HEK293 (cell line): ENCODE measurements around the gene PIM1.

Experiments
- CTCF ChIA-PET: fragments of 350-600 bp; formaldehyde crosslinking; extraction: SDS; loops from one replicate; lab custom pipeline; 2021; ENCODE audit warnings: antibody characterized with exemption; lab: Yijun Ruan, JAX
- POLR2A ChIA-PET: fragments of 300-600 bp; formaldehyde crosslinking; extraction: SDS; loops from one replicate; lab custom pipeline; 2020; ENCODE audit warnings: antibody characterized with exemption, inconsistent platforms; lab: Yijun Ruan, JAX
- H3K27ac ChIP-seq: fragments of 200-500 bp; sonication (Bioruptor generic); 2 replicates; pipeline ENCODE4 v1.5.1; 2014; ENCODE audit warnings: low read depth, low read length, control low read depth, inconsistent platforms; ENCODE audit errors: extremely low read depth
- H3K36me3 ChIP-seq, 2 experiments: fragments of 200-500 bp in 1 of 2; sonication (Bioruptor generic) in 1 of 2; 1 replicate in 1 of 2; 2 replicates in 1 of 2; pipeline ENCODE4 v1.5.1; 2014 to 2017; ENCODE audit warnings: inconsistent platforms in 2 of 2, low read length in 2 of 2; ENCODE audit not compliant: control insufficient read depth in 2 of 2, insufficient read depth in 1 of 2
- H3K4me1 ChIP-seq: fragments of 200-500 bp; sonication (Bioruptor generic); 2 replicates; pipeline ENCODE4 v1.5.1; 2014; ENCODE audit warnings: mild to moderate bottlenecking, low read length, inconsistent platforms; ENCODE audit not compliant: control insufficient read depth, insufficient read depth
- H3K4me3 ChIP-seq: 2 replicates; pipeline ENCODE4 v1.5.1; 2011; ENCODE audit warnings: low read depth, mild to moderate bottlenecking, control low read depth, low read length, moderate library complexity
- H3K9me3 ChIP-seq: fragments of 200-500 bp; sonication (Bioruptor generic); 2 replicates; pipeline ENCODE4 v1.5.1; 2014; ENCODE audit warnings: low read depth, low read length, inconsistent platforms; ENCODE audit not compliant: control insufficient read depth, insufficient read depth
- GFI1B ChIP-seq: fragments of 450-650 bp; formaldehyde crosslinking; IDR thresholded peaks from 2 replicates; pipeline ENCODE4 v1.5.1; 2016; ENCODE audit warnings: missing biosample characterization, missing genetic modification characterization
- KLF1 ChIP-seq: fragments of 450-650 bp; formaldehyde crosslinking; IDR thresholded peaks from 2 replicates; pipeline ENCODE4 v1.5.1; 2016; ENCODE audit warnings: missing biosample characterization, missing genetic modification characterization
- KLF8 ChIP-seq: fragments of 450-650 bp; formaldehyde crosslinking; IDR thresholded peaks from 2 replicates; pipeline ENCODE4 v1.5.1; 2016; ENCODE audit warnings: missing biosample characterization, missing genetic modification characterization
- PRDM4 ChIP-seq: fragments of 450-650 bp; formaldehyde crosslinking; IDR thresholded peaks from 2 replicates; pipeline ENCODE4 v1.5.1; 2017; ENCODE audit warnings: missing biosample characterization, missing genetic modification characterization
- ZFHX2 ChIP-seq: fragments of 450-650 bp; formaldehyde crosslinking; conservative IDR thresholded peaks from 2 replicates; pipeline ENCODE4 v1.5.1; 2016; ENCODE audit warnings: missing biosample characterization, missing genetic modification characterization
- ZFP37 ChIP-seq: fragments of 450-650 bp; formaldehyde crosslinking; IDR thresholded peaks from 2 replicates; pipeline ENCODE4 v1.5.1; 2016; ENCODE audit warnings: missing biosample characterization, missing genetic modification characterization
- ZFP41 ChIP-seq: fragments of 450-650 bp; formaldehyde crosslinking; IDR thresholded peaks from 2 replicates; pipeline ENCODE4 v1.5.1; 2016; ENCODE audit warnings: missing biosample characterization, missing genetic modification characterization, borderline replicate concordance
- ZFP69B ChIP-seq: fragments of 450-650 bp; formaldehyde crosslinking; IDR thresholded peaks from 2 replicates; pipeline ENCODE4 v1.5.1; 2016; ENCODE audit warnings: missing biosample characterization, missing genetic modification characterization
- ZNF146 ChIP-seq: fragments of 450-650 bp; formaldehyde crosslinking; IDR thresholded peaks from 2 replicates; pipeline ENCODE4 v1.5.1; 2016; ENCODE audit warnings: missing biosample characterization, missing genetic modification characterization
- ZNF311 ChIP-seq: fragments of 450-650 bp; formaldehyde crosslinking; IDR thresholded peaks from 2 replicates; pipeline ENCODE4 v1.5.1; 2017; ENCODE audit warnings: missing biosample characterization, missing genetic modification characterization, borderline replicate concordance
- ZNF335 ChIP-seq: fragments of 450-650 bp; formaldehyde crosslinking; conservative IDR thresholded peaks from 2 replicates; pipeline ENCODE4 v1.5.1; 2016; ENCODE audit warnings: missing biosample characterization, missing genetic modification characterization
- ZNF341 ChIP-seq: fragments of 450-650 bp; formaldehyde crosslinking; IDR thresholded peaks from 2 replicates; pipeline ENCODE4; 2016; ENCODE audit warnings: low read depth, missing biosample characterization, missing genetic modification characterization
- ZNF394 ChIP-seq: fragments of 450-650 bp; formaldehyde crosslinking; IDR thresholded peaks from 2 replicates; pipeline ENCODE4 v1.5.1; 2016; ENCODE audit warnings: missing biosample characterization, missing genetic modification characterization, mild to moderate bottlenecking, moderate library complexity, borderline replicate concordance
- ZNF449 ChIP-seq: fragments of 450-650 bp; formaldehyde crosslinking; IDR thresholded peaks from 2 replicates; pipeline ENCODE4 v1.5.1; 2017; ENCODE audit warnings: missing biosample characterization, mild to moderate bottlenecking, missing genetic modification characterization, moderate library complexity
- ZNF530 ChIP-seq: fragments of 450-650 bp; formaldehyde crosslinking; IDR thresholded peaks from 2 replicates; pipeline ENCODE4 v1.5.1; 2016; ENCODE audit warnings: low read depth, missing biosample characterization, missing genetic modification characterization
- ZNF629 ChIP-seq: fragments of 450-650 bp; formaldehyde crosslinking; IDR thresholded peaks from 2 replicates; pipeline ENCODE4 v1.5.1; 2017; ENCODE audit warnings: missing biosample characterization, missing genetic modification characterization
- ZNF664 ChIP-seq: fragments of 450-650 bp; formaldehyde crosslinking; IDR thresholded peaks from 2 replicates; pipeline ENCODE4 v1.5.1; 2016; ENCODE audit warnings: missing biosample characterization, missing genetic modification characterization
- ZNF843 ChIP-seq: fragments of 450-650 bp; formaldehyde crosslinking; IDR thresholded peaks from 2 replicates; pipeline ENCODE4 v1.5.1; 2016; ENCODE audit warnings: missing biosample characterization, missing genetic modification characterization
- TF ChIP-seq, protein P1 (sequence below): fragments of 450-650 bp; formaldehyde crosslinking; IDR thresholded peaks from 2 replicates; pipeline ENCODE4 v1.5.1; 2017; ENCODE audit warnings: missing biosample characterization, missing genetic modification characterization
- TF ChIP-seq, protein P2 (sequence below): fragments of 450-650 bp; formaldehyde crosslinking; IDR thresholded peaks from 2 replicates; pipeline ENCODE4 v1.5.1; 2016; ENCODE audit warnings: missing biosample characterization, missing genetic modification characterization
- TF ChIP-seq, protein P3 (sequence below): fragments of 450-650 bp; IDR thresholded peaks from 2 replicates; pipeline ENCODE4 v1.5.1; 2018; ENCODE audit warnings: missing biosample characterization, mild to moderate bottlenecking, missing genetic modification characterization

PIM1 gene

GRCh38 chr6:37131960-37132253 is 38.0 kb upstream of the PIM1 start:
- Histone ChIP-seq H3K27ac (no peak overlapping the region), H3K36me3 (no peaks in the 10 kb centered on the region)
- CTCF ChIA-PET = interaction anchor here (0.6 to 2.0 kb wide), 9 partner anchors 12 to 1468 kb away, joined by 3 to 11 read pairs (median 4); no protein-coding TSS in a partner anchor
- no peak for TF ChIP-seq ZNF311
- peak; percentile 78 for TF ChIP-seq ZNF664 (tag by site-specific recombination)
- TF ChIP-seq, all 188 proteins: peak for 1
- Histone ChIP-seq H3K4me3 (no peak overlapping the region), H3K4me1 (peaks cover 11% of the 10 kb centered on the region), H3K9me3 (no peaks in the 10 kb centered on the region)
- POLR2A ChIA-PET = interaction anchor here (1.6 to 2.6 kb wide), 3 partner anchors 22 to 39 kb away, joined by 6 to 31 read pairs (median 8); partner anchors contain the start of gene PIM1

DNA sequence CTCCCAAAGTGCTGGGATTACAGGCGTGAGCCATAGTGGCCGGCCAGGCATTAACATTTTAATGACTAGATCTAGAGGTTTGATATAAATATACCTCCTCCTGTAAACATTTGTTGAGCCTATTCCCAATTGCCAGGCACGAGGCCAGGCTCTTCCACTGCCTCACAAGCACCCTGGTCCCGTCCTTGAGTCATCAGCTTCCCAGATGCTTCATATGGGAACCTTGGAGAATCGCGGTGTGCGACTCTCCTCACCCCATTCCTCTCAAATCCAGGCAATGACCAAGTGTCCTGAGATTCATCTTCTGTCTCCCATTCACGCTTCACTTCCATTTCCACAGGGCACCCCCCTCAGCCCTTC is 35.9 kb upstream of the PIM1 start:
- ChIA-PET CTCF (interaction anchor here (0.5 to 2.5 kb wide), 6 partner anchors 33 to 285 kb away, joined by 3 to 13 read pairs (median 3); no protein-coding TSS in a partner anchor), POLR2A (interaction anchor here (8.2 kb wide), 1 partner anchor 37 kb away, joined by 82 read pairs; the partner anchor contains the start of gene PIM1)
- peak; percentile 17; the same call in 1 of the 2 replicates for TF ChIP-seq ZNF341
- TF ChIP-seq, protein P1, sequence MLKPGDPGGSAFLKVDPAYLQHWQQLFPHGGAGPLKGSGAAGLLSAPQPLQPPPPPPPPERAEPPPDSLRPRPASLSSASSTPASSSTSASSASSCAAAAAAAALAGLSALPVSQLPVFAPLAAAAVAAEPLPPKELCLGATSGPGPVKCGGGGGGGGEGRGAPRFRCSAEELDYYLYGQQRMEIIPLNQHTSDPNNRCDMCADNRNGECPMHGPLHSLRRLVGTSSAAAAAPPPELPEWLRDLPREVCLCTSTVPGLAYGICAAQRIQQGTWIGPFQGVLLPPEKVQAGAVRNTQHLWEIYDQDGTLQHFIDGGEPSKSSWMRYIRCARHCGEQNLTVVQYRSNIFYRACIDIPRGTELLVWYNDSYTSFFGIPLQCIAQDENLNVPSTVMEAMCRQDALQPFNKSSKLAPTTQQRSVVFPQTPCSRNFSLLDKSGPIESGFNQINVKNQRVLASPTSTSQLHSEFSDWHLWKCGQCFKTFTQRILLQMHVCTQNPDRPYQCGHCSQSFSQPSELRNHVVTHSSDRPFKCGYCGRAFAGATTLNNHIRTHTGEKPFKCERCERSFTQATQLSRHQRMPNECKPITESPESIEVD (tag by site-specific recombination) = no peak
- Histone ChIP-seq H3K4me3 (no peak overlapping the region), H3K9me3 (no peaks in the 10 kb centered on the region), H3K36me3 (no peaks in the 10 kb centered on the region), H3K27ac (peak overlapping the region; percentile 50; the same call in 1 of the 2 replicates), H3K4me1 (peaks cover 21% of the 10 kb centered on the region)

- CTCF ChIA-PET = interaction anchor here (0.6 to 2.5 kb wide), 5 partner anchors 32 to 83 kb away, joined by 3 to 13 read pairs (median 3); no protein-coding TSS in a partner anchor
- Histone ChIP-seq H3K4me3 (no peak overlapping the region), H3K27ac (peak overlapping the region; percentile 50; the same call in 1 of the 2 replicates), H3K9me3 (no peaks in the 10 kb centered on the region), H3K4me1 (peaks cover 21% of the 10 kb centered on the region), H3K36me3 (no peaks in the 10 kb centered on the region)
- POLR2A ChIA-PET = interaction anchor here (0.6 to 8.2 kb wide), 2 partner anchors 32 to 36 kb away, joined by 3 to 82 read pairs; partner anchors contain the start of gene PIM1
- TF ChIP-seq ZNF394 (tag by site-specific recombination) (no peak), PRDM4 (tag by site-specific recombination) (no peak), KLF1 (peak; percentile 77), KLF8 (tag by site-specific recombination) (0 out of 2 replicates have a peak, but pooled peaks have one; percentile 19), ZNF146 (tag by site-specific recombination) (no peak), ZNF629 (tag by site-specific recombination) (peak; percentile 67), GFI1B (tag by site-specific recombination) (peak; percentile 66), ZFP37 (tag by site-specific recombination) (no peak), ZNF449 (tag by site-specific recombination) (no peak), ZFP69B (tag by site-specific recombination) (peak; percentile 82), ZNF530 (tag by site-specific recombination) (no peak), ZFP41 (no peak), ZNF341 (peak; percentile 72), ZNF335 (tag by site-specific recombination) (0 out of 2 replicates have a peak, but pooled peaks have one; percentile 17), ZNF843 (no peak), ZFHX2 (tag by site-specific recombination) (peak; percentile 31; the same call in 1 of the 2 replicates)
- TF ChIP-seq, protein P2, sequence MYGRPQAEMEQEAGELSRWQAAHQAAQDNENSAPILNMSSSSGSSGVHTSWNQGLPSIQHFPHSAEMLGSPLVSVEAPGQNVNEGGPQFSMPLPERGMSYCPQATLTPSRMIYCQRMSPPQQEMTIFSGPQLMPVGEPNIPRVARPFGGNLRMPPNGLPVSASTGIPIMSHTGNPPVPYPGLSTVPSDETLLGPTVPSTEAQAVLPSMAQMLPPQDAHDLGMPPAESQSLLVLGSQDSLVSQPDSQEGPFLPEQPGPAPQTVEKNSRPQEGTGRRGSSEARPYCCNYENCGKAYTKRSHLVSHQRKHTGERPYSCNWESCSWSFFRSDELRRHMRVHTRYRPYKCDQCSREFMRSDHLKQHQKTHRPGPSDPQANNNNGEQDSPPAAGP (tag by site-specific recombination) = peak; percentile 64
- TF ChIP-seq, protein P3, sequence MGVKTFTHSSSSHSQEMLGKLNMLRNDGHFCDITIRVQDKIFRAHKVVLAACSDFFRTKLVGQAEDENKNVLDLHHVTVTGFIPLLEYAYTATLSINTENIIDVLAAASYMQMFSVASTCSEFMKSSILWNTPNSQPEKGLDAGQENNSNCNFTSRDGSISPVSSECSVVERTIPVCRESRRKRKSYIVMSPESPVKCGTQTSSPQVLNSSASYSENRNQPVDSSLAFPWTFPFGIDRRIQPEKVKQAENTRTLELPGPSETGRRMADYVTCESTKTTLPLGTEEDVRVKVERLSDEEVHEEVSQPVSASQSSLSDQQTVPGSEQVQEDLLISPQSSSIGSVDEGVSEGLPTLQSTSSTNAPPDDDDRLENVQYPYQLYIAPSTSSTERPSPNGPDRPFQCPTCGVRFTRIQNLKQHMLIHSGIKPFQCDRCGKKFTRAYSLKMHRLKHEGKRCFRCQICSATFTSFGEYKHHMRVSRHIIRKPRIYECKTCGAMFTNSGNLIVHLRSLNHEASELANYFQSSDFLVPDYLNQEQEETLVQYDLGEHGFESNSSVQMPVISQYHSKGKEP = no peak
Measured at GRCh38 chr6:37134396-37135191, 35.4 kb upstream of the PIM1 start.
